GM19351 (cell line): ENCODE measurements around the gene CD109.
"Not testable (repeated sequence)": the region's sequence is repeated elsewhere in the genome, so short reads cannot be mapped to it uniquely, and the experiment has no call there.

Source experiments
- ATAC-seq: cut with Tn5 transposase; IDR thresholded peaks from one replicate; pipeline ENCODE4 v1.9.1; 2021; ENCODE audit warnings: mild to moderate bottlenecking, moderate library complexity; ENCODE audit not compliant: unreplicated experiment

Gene CD109

DNA sequence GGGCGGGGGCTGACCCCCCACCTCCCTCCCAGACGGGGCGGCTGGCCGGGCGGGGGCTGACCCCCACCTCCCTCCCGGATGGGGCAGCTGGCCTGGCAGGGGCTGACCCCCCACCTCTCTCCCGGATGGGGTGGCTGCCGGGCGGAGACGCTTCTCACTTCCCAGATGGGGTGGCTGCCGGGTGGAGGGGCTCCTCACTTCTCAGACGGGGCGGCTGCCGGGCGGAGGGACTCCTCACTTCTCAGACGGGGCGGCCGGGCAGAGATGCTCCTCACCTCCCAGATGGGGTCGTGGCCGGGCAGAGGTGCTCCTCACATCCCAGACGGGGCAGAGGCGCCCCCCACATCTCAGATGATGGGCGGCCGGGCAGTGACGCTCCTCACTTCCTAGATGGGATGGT lies 155.0 kb downstream of the CD109 start:
- not testable (repeated sequence) for ATAC-seq

DNA sequence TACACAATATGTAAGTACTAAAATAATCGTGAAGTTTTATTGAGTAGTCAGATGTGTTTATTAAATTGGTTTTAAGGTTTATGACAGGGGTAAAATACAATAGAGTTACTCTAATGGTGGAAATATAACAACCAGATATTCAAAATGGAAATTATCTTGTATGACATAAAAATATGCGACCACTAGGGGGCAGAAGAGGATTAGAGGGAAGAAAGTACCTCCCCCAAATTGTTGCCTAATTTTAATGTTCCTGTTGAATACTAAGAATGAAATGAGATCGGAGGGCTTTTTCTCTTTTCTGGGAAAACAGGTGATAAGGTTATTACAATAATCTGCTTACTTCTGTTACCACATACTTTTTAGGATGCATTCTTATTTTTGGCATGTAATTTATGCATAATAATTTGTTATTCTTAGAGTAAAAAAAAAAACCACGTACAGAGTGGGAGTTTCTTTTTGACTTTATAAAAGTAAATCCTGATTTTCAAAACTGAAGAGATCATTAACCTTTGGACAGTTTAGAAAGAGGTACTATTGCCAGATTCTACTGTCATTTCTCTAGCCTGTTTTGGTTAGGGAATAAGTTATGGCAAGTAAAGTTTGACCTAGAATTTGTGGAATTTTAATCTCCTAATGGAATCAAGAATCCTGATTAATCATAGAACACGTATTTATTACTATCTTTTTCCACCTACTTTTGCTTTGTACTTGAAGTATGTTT lies 159.2 kb downstream of the CD109 start:
- ATAC-seq: peak; percentile 80

DNA sequence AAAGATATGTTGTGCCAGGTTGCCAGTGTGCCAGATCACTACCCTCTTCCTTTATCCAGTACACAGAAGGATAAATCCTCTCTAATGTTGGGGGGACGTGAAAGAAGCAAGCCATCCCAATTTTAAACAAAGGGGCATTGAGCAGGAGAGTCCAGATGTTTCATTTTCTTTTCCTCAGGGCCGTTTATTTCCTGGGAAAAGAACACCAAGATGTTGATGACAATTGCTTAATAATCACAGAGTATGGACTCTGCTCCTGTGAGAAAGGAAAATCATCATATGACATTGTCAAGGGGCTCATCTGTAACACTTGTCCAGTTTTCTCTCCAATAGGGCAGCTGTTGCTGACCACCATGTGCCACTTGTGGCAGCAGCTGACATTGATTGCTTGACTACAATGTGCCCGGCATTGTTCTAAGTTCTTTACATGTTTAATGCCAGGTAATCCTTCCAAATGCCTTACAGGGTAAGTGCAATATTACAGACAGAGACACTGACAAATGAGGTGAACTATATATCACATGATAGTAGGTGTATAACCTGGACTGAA lies 161.4 kb downstream of the CD109 start:
- no peak for ATAC-seq

DNA sequence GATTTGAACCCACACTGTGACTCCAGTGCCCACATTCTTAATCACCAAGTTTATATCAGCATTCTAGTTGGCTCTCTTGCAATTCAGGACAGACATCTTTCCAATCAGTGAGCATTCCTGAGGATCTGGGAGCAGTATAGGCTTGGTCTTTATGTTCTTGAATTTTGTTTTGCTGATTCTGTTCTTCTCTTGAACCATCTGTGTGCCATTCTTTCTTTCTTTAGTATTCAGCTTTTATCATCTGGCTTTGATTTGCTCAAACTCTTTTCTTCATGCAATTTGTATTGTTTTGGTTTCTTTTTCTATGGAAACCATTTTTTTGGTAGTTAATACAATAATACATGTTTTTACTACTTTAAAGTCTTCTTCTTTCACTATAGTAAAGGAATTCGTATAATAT lies 162.4 kb downstream of the CD109 start:
- ATAC-seq: no peak

DNA sequence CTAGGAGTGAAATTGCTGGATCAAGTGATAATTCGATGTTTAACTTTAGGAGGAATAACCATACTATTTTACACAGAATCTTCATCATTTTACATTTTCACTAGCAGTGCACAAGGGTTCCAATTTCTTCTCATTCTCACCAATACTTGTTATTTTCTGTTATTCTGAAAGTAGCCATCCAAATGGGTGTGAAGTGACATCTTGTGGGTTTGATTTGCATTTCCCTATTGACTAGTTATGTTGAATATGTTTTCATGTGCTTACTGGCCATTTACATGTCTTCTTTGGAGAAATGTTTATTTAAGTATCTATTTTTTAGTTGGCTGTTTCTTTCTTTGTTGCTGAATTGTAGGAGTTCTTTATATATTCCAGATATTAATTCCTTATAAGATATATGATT lies 164.3 kb downstream of the CD109 start:
- no peak for ATAC-seq

DNA sequence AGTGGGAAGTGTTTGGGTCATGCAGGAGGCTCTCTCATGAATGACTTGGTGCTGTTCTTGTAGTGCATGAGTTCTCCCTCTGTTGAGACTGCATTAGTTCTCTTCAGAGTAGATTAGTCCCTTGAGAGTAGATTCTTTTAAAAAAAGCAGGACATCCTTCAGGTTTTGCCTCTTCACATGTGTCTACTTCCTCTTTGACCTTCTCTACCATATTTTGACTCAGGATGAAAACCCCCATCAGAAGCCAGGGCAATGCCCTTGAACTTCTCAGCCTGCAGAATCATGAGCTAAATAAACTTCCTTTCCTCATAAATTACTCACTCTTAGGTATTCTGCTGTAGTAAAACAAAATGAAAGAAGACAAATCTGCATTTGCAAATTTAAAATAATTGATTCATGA lies 170.3 kb downstream of the CD109 start:
- peak; percentile 60 for ATAC-seq

DNA sequence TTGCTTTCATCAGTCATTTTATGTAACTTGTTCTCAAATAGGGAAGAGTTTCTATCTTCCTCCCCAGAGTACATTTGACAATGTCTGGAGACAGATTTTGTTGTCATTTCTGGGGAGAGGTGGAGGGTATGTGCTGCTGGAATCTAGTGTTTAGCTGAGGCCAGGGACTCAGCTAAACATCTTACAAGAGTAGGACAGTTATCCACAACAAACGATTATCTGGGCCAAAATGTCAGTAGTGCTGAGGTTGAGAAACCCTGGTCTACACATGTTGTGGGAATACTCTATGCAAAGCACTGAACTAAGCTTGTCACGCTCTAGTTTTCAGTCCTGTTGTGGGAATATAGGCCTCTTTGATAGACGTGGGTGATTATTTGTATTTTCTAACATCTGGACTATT lies 171.4 kb downstream of the CD109 start:
- ATAC-seq: no peak

DNA sequence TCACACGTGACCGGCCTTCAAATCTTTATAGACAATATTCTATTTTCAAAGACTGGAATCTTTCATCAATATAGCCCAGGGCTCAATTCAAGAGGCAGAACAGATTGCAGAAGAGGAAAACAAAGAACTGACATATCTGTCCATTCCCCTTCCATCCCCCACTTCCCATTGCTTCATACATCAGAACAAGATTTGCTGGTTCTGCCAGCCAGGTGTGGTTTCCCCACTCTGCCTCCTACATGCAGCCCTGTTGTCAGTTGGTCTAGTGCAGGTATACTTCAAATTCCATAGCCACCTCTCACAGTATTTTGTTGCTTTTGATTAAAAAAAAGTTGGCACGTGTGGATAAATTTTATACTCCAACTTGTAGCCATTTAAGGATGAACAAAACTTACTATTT lies 174.9 kb downstream of the CD109 start:
- ATAC-seq: no peak

DNA sequence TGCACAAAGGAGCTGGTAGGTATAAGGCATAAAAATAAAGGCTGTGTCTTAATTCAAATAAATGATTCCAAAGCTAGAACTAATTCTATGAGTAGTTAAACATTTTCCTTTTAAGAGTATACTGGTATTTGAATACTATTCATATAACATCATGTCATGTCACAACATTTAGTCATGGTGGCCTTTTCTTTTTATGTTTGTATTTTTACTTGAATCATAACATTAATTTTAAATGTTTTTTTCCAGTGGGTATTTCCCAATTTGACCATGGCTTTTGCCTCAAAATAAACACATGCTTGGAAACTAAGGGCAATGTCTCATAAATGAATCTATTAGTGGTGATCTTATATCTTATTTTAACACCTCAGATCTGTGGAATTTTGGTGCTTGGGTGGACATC lies 177.1 kb downstream of the CD109 start:
- no peak for ATAC-seq
